Measurements from ENCODE around the gene RELN. TPM values are rescaled to one million over a fixed set of nuclear protein-coding genes. Genes with fewer than 3 reads are reported as not detected.
"Not testable (repeated sequence)": the region's sequence is repeated elsewhere in the genome, so short reads cannot be mapped to it uniquely, and the experiment has no call there.

RELN gene
- polyA plus RNA-seq, 1 donor (not counting 4 experiments of a cell fraction or from before 2014, with no cell fraction given) = not detected

- Histone ChIP-seq H3K4me2 (ENCODE audit: control insufficient read depth, extremely low read depth, insufficient read depth, low read depth, low read length) (no peak overlapping the region), H3K36me3 (ENCODE audit: control insufficient read depth in 2 of 2, extremely low read depth in 1 of 2, insufficient read depth in 2 of 2, low read length in 2 of 2) (no peaks in the 10 kb centered on the region), H3K9me1 (ENCODE audit: control insufficient read depth, extremely low read depth, insufficient read depth, low read length) (no peaks in the 10 kb centered on the region), H3K4me3 (ENCODE audit: control insufficient read depth in 2 of 3, extremely low read depth in 1 of 3, insufficient read depth in 2 of 3, low read depth in 1 of 3, low read length in 3 of 3) (no peak overlapping the region), H3K9me3 (ENCODE audit: control insufficient read depth, low read depth, low read length) (no peaks in the 10 kb centered on the region), H3K4me1 (ENCODE audit: control insufficient read depth, extremely low read depth, insufficient read depth, low read length) (no peaks in the 10 kb centered on the region), H3K79me2 (ENCODE audit: control insufficient read depth, insufficient read depth, low read length) (no peaks in the 10 kb centered on the region), H3K9ac (ENCODE audit: control insufficient read depth, extremely low read depth, insufficient read depth, low read length) (no peak overlapping the region), H4K20me1 (ENCODE audit: control insufficient read depth, extremely low read depth, insufficient read depth, low read length) (no peaks in the 10 kb centered on the region), H3K27ac (ENCODE audit: control insufficient read depth, insufficient read depth, low read length) (no peak overlapping the region), H2AFZ (ENCODE audit: control insufficient read depth, low read length) (no peak overlapping the region), H3K27me3 (ENCODE audit: control insufficient read depth, extremely low read depth, insufficient read depth, low read length) (no peaks in the 10 kb centered on the region)
- dilution Hi-C loops (cut with MboI; ENCODE audit: extremely low pct_ligation_motif_present, low sequenced_read_pairs) = no loop called here
- TF ChIP-seq CTCF (optimal IDR thresholded peaks at IDR 0.05 in 1 of 3, IDR thresholded peaks at IDR 0.05 in 1 of 3, conservative IDR thresholded peaks at IDR 0.05 in 1 of 3; ENCODE audit: extremely low read depth in 1 of 3, insufficient read depth in 2 of 3, low read length in 3 of 3) (no peak), EZH2 (IDR thresholded peaks at IDR 0.05; ENCODE audit: low read length) (no peak)
- DNase-seq (ENCODE audit: low read depth, low spot score) (no peak), FAIRE-seq (no peak)
Observed at GRCh38 chr7:103791894-103792293, 197.6 kb downstream of the RELN start.

GRCh38 chr7:103787041-103787440 lies 202.4 kb downstream of the RELN start:
- H3K4me1 ChIP-seq (ENCODE audit: control insufficient read depth, extremely low read depth, insufficient read depth, low read length); dilution Hi-C loops (cut with MboI; ENCODE audit: extremely low pct_ligation_motif_present, low sequenced_read_pairs); H3K27me3 ChIP-seq (ENCODE audit: control insufficient read depth, extremely low read depth, insufficient read depth, low read length); H3K27ac ChIP-seq (ENCODE audit: control insufficient read depth, insufficient read depth, low read length); H3K36me3 ChIP-seq (ENCODE audit: control insufficient read depth in 2 of 2, extremely low read depth in 1 of 2, insufficient read depth in 2 of 2, low read length in 2 of 2); H4K20me1 ChIP-seq (ENCODE audit: control insufficient read depth, extremely low read depth, insufficient read depth, low read length); DNase-seq (ENCODE audit: low read depth, low spot score); H3K9me1 ChIP-seq (ENCODE audit: control insufficient read depth, extremely low read depth, insufficient read depth, low read length); H2AFZ ChIP-seq (ENCODE audit: control insufficient read depth, low read length); H3K4me3 ChIP-seq (ENCODE audit: control insufficient read depth in 2 of 3, extremely low read depth in 1 of 3, insufficient read depth in 2 of 3, low read depth in 1 of 3, low read length in 3 of 3); H3K9me3 ChIP-seq (ENCODE audit: control insufficient read depth, low read depth, low read length); H3K4me2 ChIP-seq (ENCODE audit: control insufficient read depth, extremely low read depth, insufficient read depth, low read depth, low read length); FAIRE-seq; H3K9ac ChIP-seq (ENCODE audit: control insufficient read depth, extremely low read depth, insufficient read depth, low read length); H3K79me2 ChIP-seq (ENCODE audit: control insufficient read depth, insufficient read depth, low read length): not testable (repeated sequence)

- no peaks in the 10 kb centered on the region for H3K4me1 ChIP-seq (ENCODE audit: control insufficient read depth, extremely low read depth, insufficient read depth, low read length)
- no peak overlapping the region for H3K9ac ChIP-seq (ENCODE audit: control insufficient read depth, extremely low read depth, insufficient read depth, low read length)
- no peak for FAIRE-seq
- no peaks in the 10 kb centered on the region for H3K9me3 ChIP-seq (ENCODE audit: control insufficient read depth, low read depth, low read length)
- DNase-seq (ENCODE audit: low read depth, low spot score) = no peak
- no peak overlapping the region for H3K4me2 ChIP-seq (ENCODE audit: control insufficient read depth, extremely low read depth, insufficient read depth, low read depth, low read length)
- no peak overlapping the region for H2AFZ ChIP-seq (ENCODE audit: control insufficient read depth, low read length)
- H3K36me3 ChIP-seq (ENCODE audit: control insufficient read depth in 2 of 2, extremely low read depth in 1 of 2, insufficient read depth in 2 of 2, low read length in 2 of 2) = no peaks in the 10 kb centered on the region
- H3K27ac ChIP-seq (ENCODE audit: control insufficient read depth, insufficient read depth, low read length) = no peak overlapping the region
- H3K27me3 ChIP-seq (ENCODE audit: control insufficient read depth, extremely low read depth, insufficient read depth, low read length) = no peaks in the 10 kb centered on the region
- TF ChIP-seq EZH2 (IDR thresholded peaks at IDR 0.05; ENCODE audit: low read length) (no peak), CTCF (optimal IDR thresholded peaks at IDR 0.05 in 1 of 3, IDR thresholded peaks at IDR 0.05 in 1 of 3, conservative IDR thresholded peaks at IDR 0.05 in 1 of 3; ENCODE audit: extremely low read depth in 1 of 3, insufficient read depth in 2 of 3, low read length in 3 of 3) (no peak)
- no peak overlapping the region for H3K4me3 ChIP-seq (ENCODE audit: control insufficient read depth in 2 of 3, extremely low read depth in 1 of 3, insufficient read depth in 2 of 3, low read depth in 1 of 3, low read length in 3 of 3)
- dilution Hi-C loops (cut with MboI; ENCODE audit: extremely low pct_ligation_motif_present, low sequenced_read_pairs) = no loop called here
- H4K20me1 ChIP-seq (ENCODE audit: control insufficient read depth, extremely low read depth, insufficient read depth, low read length) = no peaks in the 10 kb centered on the region
- no peaks in the 10 kb centered on the region for H3K79me2 ChIP-seq (ENCODE audit: control insufficient read depth, insufficient read depth, low read length)
- H3K9me1 ChIP-seq (ENCODE audit: control insufficient read depth, extremely low read depth, insufficient read depth, low read length) = no peaks in the 10 kb centered on the region
Observed at GRCh38 chr7:103784646-103785286, 204.7 kb downstream of the RELN start.

All from keratinocyte (primary cell).